ENCODE data around the gene MMP8.

MMP8 gene

GRCh38 chr11:102717280-102717679, 7.5 kb downstream of the MMP8 start:
- H3K9me3 ChIP-seq (replicated peaks; ENCODE audit: insufficient read depth, low read length) = no peaks in the 10 kb centered on the region
- no peaks in the 10 kb centered on the region for H3K27me3 ChIP-seq (replicated peaks; ENCODE audit: insufficient read depth, low read length)
- H3K27ac ChIP-seq (ENCODE audit: low read length) = no peak overlapping the region
- no peak overlapping the region for H2AFZ ChIP-seq (ENCODE audit: low read length)
- no peaks in the 10 kb centered on the region for H4K20me1 ChIP-seq (ENCODE audit: insufficient read depth, low read length)
- no peaks in the 10 kb centered on the region; the same call in 1 of the 2 replicates for H3K4me1 ChIP-seq (ENCODE audit: low read length)
- H3K9ac ChIP-seq (ENCODE audit: low read length) = no peak overlapping the region
- no peaks in the 10 kb centered on the region for H3K79me2 ChIP-seq (ENCODE audit: low read length)
- no peak for DNase-seq
- H3F3A ChIP-seq (ENCODE audit: insufficient read depth, low read length) = no peaks in the 10 kb centered on the region
- no peaks in the 10 kb centered on the region for H3K36me3 ChIP-seq (replicated peaks; ENCODE audit: insufficient read depth, low read length)
- TF ChIP-seq EZH2phosphoT487 (IDR thresholded peaks at IDR 0.05; ENCODE audit: low read length) (no peak), CTCF (IDR thresholded peaks at IDR 0.05; ENCODE audit: low read length) (no peak), EZH2 (optimal IDR thresholded peaks at IDR 0.05; ENCODE audit: low read depth, low read length) (no peak)
- H3K4me2 ChIP-seq (ENCODE audit: low read depth, low read length) = no peak overlapping the region
- no peak overlapping the region for H3K4me3 ChIP-seq (ENCODE audit: low read length)
- no peaks in the 10 kb centered on the region for H3K9me2 ChIP-seq (replicated peaks; ENCODE audit: insufficient read depth, low read length)

GRCh38 chr11:102716527-102716926, 8.2 kb downstream of the MMP8 start:
- no peaks in the 10 kb centered on the region for H3K79me2 ChIP-seq (ENCODE audit: low read length)
- H3F3A ChIP-seq (ENCODE audit: insufficient read depth, low read length) = no peaks in the 10 kb centered on the region
- H3K4me3 ChIP-seq (ENCODE audit: low read length) = no peak overlapping the region
- no peaks in the 10 kb centered on the region for H3K9me3 ChIP-seq (replicated peaks; ENCODE audit: insufficient read depth, low read length)
- no peak overlapping the region for H3K27ac ChIP-seq (ENCODE audit: low read length)
- no peaks in the 10 kb centered on the region for H3K36me3 ChIP-seq (replicated peaks; ENCODE audit: insufficient read depth, low read length)
- H2AFZ ChIP-seq (ENCODE audit: low read length) = no peak overlapping the region
- no peaks in the 10 kb centered on the region for H4K20me1 ChIP-seq (ENCODE audit: insufficient read depth, low read length)
- H3K27me3 ChIP-seq (replicated peaks; ENCODE audit: insufficient read depth, low read length) = no peaks in the 10 kb centered on the region
- no peak for DNase-seq
- no peaks in the 10 kb centered on the region for H3K9me2 ChIP-seq (replicated peaks; ENCODE audit: insufficient read depth, low read length)
- no peak overlapping the region for H3K9ac ChIP-seq (ENCODE audit: low read length)
- TF ChIP-seq EZH2 (optimal IDR thresholded peaks at IDR 0.05; ENCODE audit: low read depth, low read length) (no peak), CTCF (IDR thresholded peaks at IDR 0.05; ENCODE audit: low read length) (no peak), EZH2phosphoT487 (IDR thresholded peaks at IDR 0.05; ENCODE audit: low read length) (no peak)
- no peak overlapping the region for H3K4me2 ChIP-seq (ENCODE audit: low read depth, low read length)
- no peaks in the 10 kb centered on the region; the same call in 1 of the 2 replicates for H3K4me1 ChIP-seq (ENCODE audit: low read length)

- TF ChIP-seq EZH2 (optimal IDR thresholded peaks at IDR 0.05; ENCODE audit: low read depth, low read length) (no peak), EZH2phosphoT487 (IDR thresholded peaks at IDR 0.05; ENCODE audit: low read length) (no peak), CTCF (IDR thresholded peaks at IDR 0.05; ENCODE audit: low read length) (no peak)
- Histone ChIP-seq H3K4me2 (ENCODE audit: low read depth, low read length) (no peak overlapping the region), H3K4me3 (ENCODE audit: low read length) (no peak overlapping the region), H3K4me1 (ENCODE audit: low read length) (no peaks in the 10 kb centered on the region; the same call in 1 of the 2 replicates), H4K20me1 (ENCODE audit: insufficient read depth, low read length) (no peaks in the 10 kb centered on the region), H3F3A (ENCODE audit: insufficient read depth, low read length) (no peaks in the 10 kb centered on the region), H3K9ac (ENCODE audit: low read length) (no peak overlapping the region), H3K79me2 (ENCODE audit: low read length) (no peaks in the 10 kb centered on the region), H3K9me3 (replicated peaks; ENCODE audit: insufficient read depth, low read length) (no peaks in the 10 kb centered on the region), H3K36me3 (replicated peaks; ENCODE audit: insufficient read depth, low read length) (no peaks in the 10 kb centered on the region), H2AFZ (ENCODE audit: low read length) (no peak overlapping the region), H3K27ac (ENCODE audit: low read length) (no peak overlapping the region), H3K27me3 (replicated peaks; ENCODE audit: insufficient read depth, low read length) (no peaks in the 10 kb centered on the region), H3K9me2 (replicated peaks; ENCODE audit: insufficient read depth, low read length) (no peaks in the 10 kb centered on the region)
- no peak for DNase-seq
Measured at GRCh38 chr11:102712137-102712536, 12.6 kb downstream of the MMP8 start.

Measured in MM.1S (cell line).